Sigmoid colon (tissue), 4 donors: ENCODE results near the gene LRRC34.

Experiments
- EP300 ChIP-seq, 4 donors: sonication (generic); formaldehyde crosslinking; IDR thresholded peaks; one replicate each; pipeline ENCODE4 v1.6.1; 2017; ENCODE audit warnings: antibody characterized with exemption in 4 of 4
- POLR2A ChIP-seq, 2 donors: fragments of 450-650 bp; IDR thresholded peaks; one replicate each; pipeline ENCODE4 v1.6.1; 2016; ENCODE audit warnings: antibody characterized with exemption in 2 of 2, mild to moderate bottlenecking in 2 of 2, moderate library complexity in 2 of 2
- POLR2AphosphoS5 ChIP-seq, 4 donors: sonication (generic); formaldehyde crosslinking; IDR thresholded peaks; one replicate each; pipeline ENCODE4 v1.6.1; 2017; ENCODE audit warnings: antibody characterized with exemption in 4 of 4
- TF ChIP-seq, protein P1 (sequence below), 4 experiments: fragments of 450-650 bp in 3 of 4; fragments of 200-600 bp in 1 of 4; IDR thresholded peaks; one replicate each; pipeline ENCODE4 v1.5.1; 2016 to 2019; ENCODE audit warnings: antibody characterized with exemption in 4 of 4, mild to moderate bottlenecking in 3 of 4, moderate library complexity in 2 of 4

DNA sequence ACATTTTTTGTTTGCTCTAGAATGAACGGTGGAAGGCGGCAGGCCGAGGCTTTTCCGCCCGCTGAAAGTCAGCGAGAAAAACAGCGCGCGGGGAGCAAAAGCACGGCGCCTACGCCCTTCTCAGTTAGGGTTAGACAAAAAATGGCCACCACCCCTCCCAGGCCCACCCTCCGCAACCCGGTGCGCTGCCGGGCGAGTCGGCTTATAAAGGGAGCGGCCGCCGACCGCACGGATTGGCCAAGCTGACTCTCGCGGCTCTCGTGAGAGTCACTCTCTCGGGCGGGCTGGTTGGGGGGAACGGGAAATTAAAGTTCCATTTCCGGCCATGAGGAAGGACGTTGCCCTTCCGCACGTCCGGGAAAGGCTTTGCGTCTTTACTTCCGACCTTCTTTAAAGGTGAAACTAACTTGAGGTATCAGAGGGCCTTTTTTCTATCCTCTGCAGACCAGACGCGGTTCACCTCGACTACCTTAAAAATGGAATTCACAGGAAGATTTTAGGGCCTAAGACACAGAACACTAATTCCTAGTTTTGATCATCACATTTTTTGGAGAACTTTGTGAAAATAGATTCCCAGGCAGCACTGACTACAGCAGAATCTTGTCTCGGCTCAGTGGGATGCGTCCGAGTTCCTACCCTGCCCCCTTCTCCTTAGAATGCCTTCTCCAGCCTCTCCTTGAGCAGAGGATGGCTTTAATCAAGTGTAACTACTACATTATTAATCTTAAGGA is 47.7 kb downstream of the LRRC34 start, which contains the start of gene TERC:
- TF ChIP-seq, protein P1, sequence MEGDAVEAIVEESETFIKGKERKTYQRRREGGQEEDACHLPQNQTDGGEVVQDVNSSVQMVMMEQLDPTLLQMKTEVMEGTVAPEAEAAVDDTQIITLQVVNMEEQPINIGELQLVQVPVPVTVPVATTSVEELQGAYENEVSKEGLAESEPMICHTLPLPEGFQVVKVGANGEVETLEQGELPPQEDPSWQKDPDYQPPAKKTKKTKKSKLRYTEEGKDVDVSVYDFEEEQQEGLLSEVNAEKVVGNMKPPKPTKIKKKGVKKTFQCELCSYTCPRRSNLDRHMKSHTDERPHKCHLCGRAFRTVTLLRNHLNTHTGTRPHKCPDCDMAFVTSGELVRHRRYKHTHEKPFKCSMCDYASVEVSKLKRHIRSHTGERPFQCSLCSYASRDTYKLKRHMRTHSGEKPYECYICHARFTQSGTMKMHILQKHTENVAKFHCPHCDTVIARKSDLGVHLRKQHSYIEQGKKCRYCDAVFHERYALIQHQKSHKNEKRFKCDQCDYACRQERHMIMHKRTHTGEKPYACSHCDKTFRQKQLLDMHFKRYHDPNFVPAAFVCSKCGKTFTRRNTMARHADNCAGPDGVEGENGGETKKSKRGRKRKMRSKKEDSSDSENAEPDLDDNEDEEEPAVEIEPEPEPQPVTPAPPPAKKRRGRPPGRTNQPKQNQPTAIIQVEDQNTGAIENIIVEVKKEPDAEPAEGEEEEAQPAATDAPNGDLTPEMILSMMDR (IDR thresholded peaks at IDR 0.05), result no peak
- peak; percentile 99 for TF ChIP-seq POLR2A (IDR thresholded peaks at IDR 0.05)
- TF ChIP-seq POLR2AphosphoS5 (IDR thresholded peaks at IDR 0.05), result peak; percentile 97 to 99 (median 98)
- TF ChIP-seq EP300 (IDR thresholded peaks at IDR 0.05), result peak in 1 of 4 donors; percentile 11
